Choroid plexus epithelial cell (primary cell): ENCODE data around the gene ALG14.
A peak's percentile ranks its signal among the peaks of the same experiment; 100 is the strongest.
"Not testable (repeated sequence)": the region's sequence is repeated elsewhere in the genome, so short reads cannot be mapped to it uniquely, and the experiment has no call there.

ENCODE experiments used
- DNase-seq: peaks from one replicate; pipeline ENCODE4 v3.0.0-alpha.2; 2010; ENCODE audit warnings: low read depth
- H3K4me3 ChIP-seq: 2 replicates; pipeline ENCODE4 v1.5.1; 2011; ENCODE audit warnings: low read depth, mild to moderate bottlenecking, control low read depth, low read length, moderate library complexity
- CTCF ChIP-seq: conservative IDR thresholded peaks from 2 replicates; pipeline ENCODE4 v1.5.1; 2011; ENCODE audit warnings: low read depth, mild to moderate bottlenecking, control low read depth, inconsistent platforms, low read length, moderate library complexity

The ALG14 gene

GRCh38 chr1:95002540-95003432 is 70.0 kb downstream of the ALG14 start:
- no peak for TF ChIP-seq CTCF
- H3K4me3 ChIP-seq = no peak overlapping the region
- peak; percentile 78 for DNase-seq

GRCh38 chr1:95002164-95002539 is 70.6 kb downstream of the ALG14 start:
- H3K4me3 ChIP-seq = no peak overlapping the region
- no peak for TF ChIP-seq CTCF
- DNase-seq = no peak

GRCh38 chr1:94999456-95000131 is 73.2 kb downstream of the ALG14 start:
- no peak overlapping the region for H3K4me3 ChIP-seq
- TF ChIP-seq CTCF = no peak
- DNase-seq = no peak

GRCh38 chr1:94998748-94999147 is 74.0 kb downstream of the ALG14 start:
- H3K4me3 ChIP-seq = no peak overlapping the region
- no peak for TF ChIP-seq CTCF
- DNase-seq = no peak

- DNase-seq = no peak
- no peak for TF ChIP-seq CTCF
- no peak overlapping the region for H3K4me3 ChIP-seq
Observed at GRCh38 chr1:94998114-94998513, 74.6 kb downstream of the ALG14 start.

GRCh38 chr1:94995536-94995935 is 77.2 kb downstream of the ALG14 start:
- H3K4me3 ChIP-seq, DNase-seq: not testable (repeated sequence)

GRCh38 chr1:94994805-94995204 is 77.9 kb downstream of the ALG14 start:
- no peak for DNase-seq
- no peak overlapping the region for H3K4me3 ChIP-seq
- no peak for TF ChIP-seq CTCF
